ENCODE measurements around the gene DIAPH1.
A peak's percentile ranks its signal among the peaks of the same experiment; 100 is the strongest.

DIAPH1 gene

GRCh38 chr5:141515946-141516671, 102.7 kb downstream of the DIAPH1 start:
- ATAC-seq, result no peak
- Mint-ChIP-seq H3K36me3 (peaks cover 68% of the 10 kb centered on the region), H3K27me3 (no peaks in the 10 kb centered on the region), H3K27ac (peak overlapping the region; percentile 41), H3K4me1 (peaks cover 57% of the 10 kb centered on the region), H3K9me3 (peaks cover 5% of the 10 kb centered on the region), H3K4me3 (no peak overlapping the region)

- Mint-ChIP-seq H3K4me1 (peaks cover 66% of the 10 kb centered on the region), H3K4me3 (no peak overlapping the region), H3K36me3 (peaks cover 62% of the 10 kb centered on the region), H3K27ac (no peak overlapping the region), H3K27me3 (no peaks in the 10 kb centered on the region), H3K9me3 (peaks cover 5% of the 10 kb centered on the region)
- no peak for ATAC-seq
Observed at GRCh38 chr5:141515141-141515540, 103.7 kb downstream of the DIAPH1 start.

DNA sequence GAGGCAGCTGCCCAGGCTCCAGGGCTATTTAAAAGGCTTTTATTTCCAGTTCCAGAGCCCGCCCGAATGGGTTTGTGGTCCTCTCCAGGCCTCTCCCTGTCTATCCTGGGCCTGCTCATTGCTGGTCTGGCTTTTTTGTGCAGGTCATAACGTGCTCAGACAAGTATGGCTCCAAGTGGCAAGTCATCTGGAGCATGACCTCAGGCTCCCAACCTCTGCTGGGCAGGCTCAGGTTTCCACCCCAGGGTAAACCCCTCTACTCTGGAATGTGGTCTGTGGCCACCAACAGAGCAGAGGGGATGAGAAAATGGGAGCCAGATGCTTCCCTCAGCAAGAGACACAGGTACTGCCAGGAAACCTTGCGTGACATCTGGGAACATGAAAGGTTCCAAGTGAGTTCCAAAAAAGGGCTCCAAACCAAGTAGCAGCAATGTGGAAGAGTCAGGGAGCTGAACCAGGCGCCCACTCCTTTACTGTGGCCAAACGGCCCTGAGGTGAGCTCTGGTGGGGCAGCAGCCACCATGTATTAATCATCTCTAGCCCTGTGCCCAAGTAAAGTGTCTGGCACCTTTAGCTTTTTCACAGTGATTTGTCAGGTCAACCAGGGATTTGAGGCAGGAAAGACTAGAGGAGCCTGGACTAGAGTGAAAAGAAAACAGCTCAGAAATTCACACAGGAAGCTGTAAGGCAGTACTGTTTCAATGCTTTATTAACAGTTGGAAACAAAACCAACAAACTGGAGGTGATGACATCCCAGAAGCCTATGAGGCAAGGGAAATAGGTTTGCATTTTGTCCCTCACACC, 104.3 kb downstream of the DIAPH1 start:
- Mint-ChIP-seq H3K27me3 (no peaks in the 10 kb centered on the region), H3K4me1 (peaks cover 72% of the 10 kb centered on the region), H3K27ac (peak overlapping the region; percentile 30), H3K36me3 (peaks cover 55% of the 10 kb centered on the region), H3K9me3 (peaks cover 5% of the 10 kb centered on the region), H3K4me3 (peak overlapping the region; percentile 8)
- ATAC-seq, result no peak

- peak overlapping the region; percentile 30 for H3K27ac Mint-ChIP-seq
- peak; percentile 72 for ATAC-seq
- H3K4me3 Mint-ChIP-seq, result peak overlapping the region; percentile 70
- H3K27me3 Mint-ChIP-seq, result no peaks in the 10 kb centered on the region
- H3K36me3 Mint-ChIP-seq, result peaks cover 48% of the 10 kb centered on the region
- peaks cover 80% of the 10 kb centered on the region for H3K4me1 Mint-ChIP-seq
- H3K9me3 Mint-ChIP-seq, result peaks cover 5% of the 10 kb centered on the region
Observed at GRCh38 chr5:141513627-141514329, 105.0 kb downstream of the DIAPH1 start.

GRCh38 chr5:141512911-141513626, 105.7 kb downstream of the DIAPH1 start:
- peak overlapping the region; percentile 30 for H3K27ac Mint-ChIP-seq
- peaks cover 5% of the 10 kb centered on the region for H3K9me3 Mint-ChIP-seq
- ATAC-seq, result peak; percentile 6
- H3K27me3 Mint-ChIP-seq, result no peaks in the 10 kb centered on the region
- H3K4me1 Mint-ChIP-seq, result peaks cover 87% of the 10 kb centered on the region
- H3K4me3 Mint-ChIP-seq, result peak overlapping the region; percentile 70
- H3K36me3 Mint-ChIP-seq, result peaks cover 41% of the 10 kb centered on the region

- H3K27me3 Mint-ChIP-seq, result no peaks in the 10 kb centered on the region
- H3K27ac Mint-ChIP-seq, result peak overlapping the region; percentile 30
- peaks cover 93% of the 10 kb centered on the region for H3K4me1 Mint-ChIP-seq
- H3K36me3 Mint-ChIP-seq, result peaks cover 35% of the 10 kb centered on the region
- peak overlapping the region; percentile 70 for H3K4me3 Mint-ChIP-seq
- no peak for ATAC-seq
- peaks cover 5% of the 10 kb centered on the region for H3K9me3 Mint-ChIP-seq
Observed at GRCh38 chr5:141512390-141512910, 106.3 kb downstream of the DIAPH1 start.

DNA sequence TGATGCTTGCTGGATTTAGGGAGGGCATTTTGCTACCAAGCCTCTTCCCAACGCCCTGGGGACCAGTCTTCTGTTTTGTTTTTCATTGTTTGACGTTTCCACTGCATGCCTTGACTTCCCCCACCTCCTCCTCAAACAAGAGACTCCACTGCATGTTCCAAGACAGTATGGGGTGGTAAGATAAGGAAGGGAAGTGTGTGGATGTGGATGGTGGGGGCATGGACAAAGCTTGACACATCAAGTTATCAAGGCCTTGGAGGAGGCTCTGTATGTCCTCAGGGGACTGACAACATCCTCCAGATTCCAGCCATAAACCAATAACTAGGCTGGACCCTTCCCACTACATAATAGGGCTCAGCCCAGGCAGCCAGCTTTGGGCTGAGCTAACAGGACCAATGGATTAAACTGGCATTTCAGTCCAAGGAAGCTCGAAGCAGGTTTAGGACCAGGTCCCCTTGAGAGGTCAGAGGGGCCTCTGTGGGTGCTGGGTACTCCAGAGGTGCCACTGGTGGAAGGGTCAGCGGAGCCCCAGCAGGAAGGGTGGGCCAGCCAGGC, 107.0 kb downstream of the DIAPH1 start:
- peaks cover 29% of the 10 kb centered on the region for H3K36me3 Mint-ChIP-seq
- ATAC-seq, result no peak
- H3K27me3 Mint-ChIP-seq, result no peaks in the 10 kb centered on the region
- peak overlapping the region; percentile 30 for H3K27ac Mint-ChIP-seq
- peak overlapping the region; percentile 40 for H3K4me3 Mint-ChIP-seq
- peaks cover 5% of the 10 kb centered on the region for H3K9me3 Mint-ChIP-seq
- H3K4me1 Mint-ChIP-seq, result peaks cover 99% of the 10 kb centered on the region

DNA sequence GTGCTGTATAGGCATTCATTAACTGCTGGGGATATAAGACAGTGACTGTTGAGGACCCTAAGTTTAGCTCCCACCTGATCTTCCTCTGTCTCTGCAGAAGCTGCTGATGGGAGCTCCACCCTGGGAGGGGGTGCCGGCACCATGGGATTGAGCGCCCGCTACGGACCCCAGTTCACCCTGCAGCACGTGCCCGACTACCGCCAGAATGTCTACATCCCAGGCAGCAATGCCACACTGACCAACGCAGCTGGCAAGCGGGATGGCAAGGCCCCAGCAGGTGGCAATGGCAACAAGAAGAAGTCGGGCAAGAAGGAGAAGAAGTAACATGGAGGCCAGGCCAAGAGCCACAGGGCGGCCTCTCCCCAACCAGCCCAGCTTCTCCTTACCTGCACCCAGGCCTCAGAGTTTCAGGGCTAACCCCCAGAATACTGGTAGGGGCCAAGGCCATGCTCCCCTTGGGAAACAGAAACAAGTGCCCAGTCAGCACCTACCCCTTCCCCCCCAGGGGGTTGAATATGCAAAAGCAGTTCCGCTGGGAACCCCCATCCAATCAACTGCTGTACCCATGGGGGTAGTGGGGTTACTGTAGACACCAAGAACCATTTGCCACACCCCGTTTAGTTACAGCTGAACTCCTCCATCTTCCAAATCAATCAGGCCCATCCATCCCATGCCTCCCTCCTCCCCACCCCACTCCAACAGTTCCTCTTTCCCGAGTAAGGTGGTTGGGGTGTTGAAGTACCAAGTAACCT, 107.8 kb downstream of the DIAPH1 start:
- H3K27me3 Mint-ChIP-seq, result no peaks in the 10 kb centered on the region
- peak overlapping the region; percentile 40 for H3K4me3 Mint-ChIP-seq
- peak overlapping the region; percentile 30 for H3K27ac Mint-ChIP-seq
- peak; percentile 75 for ATAC-seq
- H3K36me3 Mint-ChIP-seq, result peaks cover 20% of the 10 kb centered on the region
- peaks cover 5% of the 10 kb centered on the region for H3K9me3 Mint-ChIP-seq
- H3K4me1 Mint-ChIP-seq, result peaks cover 92% of the 10 kb centered on the region

DNA sequence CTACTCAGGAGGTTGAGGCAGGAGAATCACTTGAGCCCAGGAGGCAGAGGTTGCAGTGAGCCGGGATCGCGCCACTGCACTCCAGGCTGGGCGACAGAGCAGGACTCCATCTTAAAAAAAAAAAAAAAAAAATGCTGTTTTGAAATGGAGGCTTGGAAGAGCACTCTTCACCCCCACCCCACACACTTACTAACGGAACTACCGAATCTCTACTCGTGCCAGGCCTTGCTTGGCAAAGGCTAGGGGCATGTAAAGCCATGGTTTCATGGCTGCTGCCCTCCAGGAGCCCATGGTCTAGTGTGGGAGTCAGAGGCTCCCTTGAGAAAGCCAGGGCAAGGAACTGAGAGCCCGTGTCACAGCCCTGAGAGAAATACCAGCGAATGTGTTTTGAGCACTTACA, 108.6 kb downstream of the DIAPH1 start:
- Mint-ChIP-seq H3K4me1 (peaks cover 83% of the 10 kb centered on the region), H3K4me3 (no peak overlapping the region), H3K27me3 (no peaks in the 10 kb centered on the region), H3K9me3 (peaks cover 5% of the 10 kb centered on the region), H3K27ac (peak overlapping the region; percentile 52), H3K36me3 (peaks cover 12% of the 10 kb centered on the region)
- no peak for ATAC-seq

GRCh38 chr5:141508798-141509611, 109.8 kb downstream of the DIAPH1 start:
- Mint-ChIP-seq H3K4me1 (peaks cover 84% of the 10 kb centered on the region), H3K4me3 (peak overlapping the region; percentile 67), H3K36me3 (peaks cover 4% of the 10 kb centered on the region), H3K27me3 (no peaks in the 10 kb centered on the region), H3K9me3 (peaks cover 5% of the 10 kb centered on the region), H3K27ac (peak overlapping the region; percentile 52)
- ATAC-seq, result no peak

DNA sequence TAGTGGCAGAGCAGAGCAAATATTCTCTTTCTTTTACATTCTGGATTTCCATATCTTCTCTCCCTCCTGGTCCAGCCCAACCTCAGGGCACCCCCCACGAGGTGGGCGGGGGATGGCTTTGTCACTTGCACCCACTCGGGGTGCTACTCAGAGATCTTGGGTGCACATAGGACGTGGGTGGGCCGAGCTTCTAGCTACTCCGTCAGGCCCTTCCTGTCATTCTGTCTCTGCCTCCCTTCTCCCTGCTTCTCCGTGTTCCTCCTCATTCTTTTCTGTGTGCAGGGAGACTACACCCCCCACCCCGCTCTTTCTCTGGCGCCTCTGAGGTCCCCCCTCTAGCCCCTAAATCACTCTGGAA, 110.4 kb downstream of the DIAPH1 start:
- Mint-ChIP-seq H3K27me3 (no peaks in the 10 kb centered on the region), H3K4me3 (no peak overlapping the region), H3K9me3 (peaks cover 5% of the 10 kb centered on the region), H3K4me1 (peaks cover 84% of the 10 kb centered on the region), H3K36me3 (no peaks in the 10 kb centered on the region), H3K27ac (peak overlapping the region; percentile 52)
- ATAC-seq, result no peak

- peak overlapping the region; percentile 44 for H3K27ac Mint-ChIP-seq
- peaks cover 5% of the 10 kb centered on the region for H3K9me3 Mint-ChIP-seq
- peaks cover 75% of the 10 kb centered on the region for H3K4me1 Mint-ChIP-seq
- peak; percentile 13 for ATAC-seq
- no peak overlapping the region for H3K4me3 Mint-ChIP-seq
- H3K27me3 Mint-ChIP-seq, result no peaks in the 10 kb centered on the region
- H3K36me3 Mint-ChIP-seq, result no peaks in the 10 kb centered on the region
Observed at GRCh38 chr5:141507387-141508091, 111.3 kb downstream of the DIAPH1 start.

All from stimulated activated memory B cell treated with anti-CD40 and anti-IgM and Interleukin-4, amounts not matched to agents 10 μg/mL and 1 μg/mL and 100 μg/mL, for 72 hours (primary cell).